ENCODE results near the gene PLPPR2.
"Not testable (repeated sequence)": the region's sequence is repeated elsewhere in the genome, so short reads cannot be mapped to it uniquely, and the experiment has no call there.

PLPPR2 gene

DNA sequence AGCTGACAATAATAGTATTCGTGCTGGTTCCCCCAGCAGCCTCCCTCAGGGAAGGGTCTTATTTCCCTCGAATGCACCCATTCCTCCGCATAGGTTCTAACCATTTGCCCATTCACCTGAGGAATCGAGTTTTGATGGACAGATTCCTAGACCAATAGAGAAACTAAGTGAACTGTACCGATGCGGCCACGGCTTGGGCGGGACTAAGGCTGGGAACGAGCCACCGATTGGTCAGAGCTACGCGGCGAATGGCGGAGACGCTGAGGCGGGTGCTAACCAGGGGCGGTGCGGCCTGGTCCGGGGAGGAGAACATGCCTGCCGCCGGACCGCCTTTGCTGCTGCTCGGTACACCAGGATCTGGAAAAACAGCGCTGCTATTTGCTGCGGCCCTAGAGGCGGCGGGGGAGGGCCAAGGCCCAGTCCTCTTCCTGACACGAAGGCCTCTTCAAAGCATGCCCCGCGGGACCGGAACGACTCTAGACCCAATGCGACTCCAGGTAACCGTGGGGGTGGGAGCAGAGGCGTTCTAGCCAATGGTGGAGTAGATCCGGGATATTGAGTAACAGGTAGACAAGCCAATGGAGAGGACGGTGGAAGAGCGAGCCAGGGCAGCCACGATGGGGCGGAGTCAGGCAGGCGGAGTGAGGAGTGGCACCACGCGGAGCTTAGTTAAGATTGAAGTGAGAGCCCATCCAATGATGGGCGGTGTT is 19.4 kb downstream of the PLPPR2 start, which contains the start of gene SWSAP1:
Gene SWSAP1 (plus strand): TSS at position 234 of the 710 bp plus-strand sequence. CDS start 15 bp downstream, at position 249.
- peak; percentile 99 for DNase-seq (ENCODE audit: low read depth)
- peak within 1 kb of the TSS; percentile 60 for H3K4me3 ChIP-seq (ENCODE audit: low read depth, low read length)
- TF ChIP-seq, protein P1, sequence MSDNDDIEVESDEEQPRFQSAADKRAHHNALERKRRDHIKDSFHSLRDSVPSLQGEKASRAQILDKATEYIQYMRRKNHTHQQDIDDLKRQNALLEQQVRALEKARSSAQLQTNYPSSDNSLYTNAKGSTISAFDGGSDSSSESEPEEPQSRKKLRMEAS (IDR thresholded peaks at IDR 0.05; ENCODE audit: low read depth, low read length), result peak; percentile 74
- TF ChIP-seq MYC (IDR thresholded peaks at IDR 0.05; ENCODE audit: low read depth, low read length), result peak; percentile 73
- TF ChIP-seq, protein P2, sequence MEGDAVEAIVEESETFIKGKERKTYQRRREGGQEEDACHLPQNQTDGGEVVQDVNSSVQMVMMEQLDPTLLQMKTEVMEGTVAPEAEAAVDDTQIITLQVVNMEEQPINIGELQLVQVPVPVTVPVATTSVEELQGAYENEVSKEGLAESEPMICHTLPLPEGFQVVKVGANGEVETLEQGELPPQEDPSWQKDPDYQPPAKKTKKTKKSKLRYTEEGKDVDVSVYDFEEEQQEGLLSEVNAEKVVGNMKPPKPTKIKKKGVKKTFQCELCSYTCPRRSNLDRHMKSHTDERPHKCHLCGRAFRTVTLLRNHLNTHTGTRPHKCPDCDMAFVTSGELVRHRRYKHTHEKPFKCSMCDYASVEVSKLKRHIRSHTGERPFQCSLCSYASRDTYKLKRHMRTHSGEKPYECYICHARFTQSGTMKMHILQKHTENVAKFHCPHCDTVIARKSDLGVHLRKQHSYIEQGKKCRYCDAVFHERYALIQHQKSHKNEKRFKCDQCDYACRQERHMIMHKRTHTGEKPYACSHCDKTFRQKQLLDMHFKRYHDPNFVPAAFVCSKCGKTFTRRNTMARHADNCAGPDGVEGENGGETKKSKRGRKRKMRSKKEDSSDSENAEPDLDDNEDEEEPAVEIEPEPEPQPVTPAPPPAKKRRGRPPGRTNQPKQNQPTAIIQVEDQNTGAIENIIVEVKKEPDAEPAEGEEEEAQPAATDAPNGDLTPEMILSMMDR (IDR thresholded peaks at IDR 0.05; ENCODE audit: low read depth, low read length), result no peak
- TF ChIP-seq POLR2A (IDR thresholded peaks at IDR 0.05; ENCODE audit: extremely low read depth, insufficient read length), result peak; percentile 63

DNA sequence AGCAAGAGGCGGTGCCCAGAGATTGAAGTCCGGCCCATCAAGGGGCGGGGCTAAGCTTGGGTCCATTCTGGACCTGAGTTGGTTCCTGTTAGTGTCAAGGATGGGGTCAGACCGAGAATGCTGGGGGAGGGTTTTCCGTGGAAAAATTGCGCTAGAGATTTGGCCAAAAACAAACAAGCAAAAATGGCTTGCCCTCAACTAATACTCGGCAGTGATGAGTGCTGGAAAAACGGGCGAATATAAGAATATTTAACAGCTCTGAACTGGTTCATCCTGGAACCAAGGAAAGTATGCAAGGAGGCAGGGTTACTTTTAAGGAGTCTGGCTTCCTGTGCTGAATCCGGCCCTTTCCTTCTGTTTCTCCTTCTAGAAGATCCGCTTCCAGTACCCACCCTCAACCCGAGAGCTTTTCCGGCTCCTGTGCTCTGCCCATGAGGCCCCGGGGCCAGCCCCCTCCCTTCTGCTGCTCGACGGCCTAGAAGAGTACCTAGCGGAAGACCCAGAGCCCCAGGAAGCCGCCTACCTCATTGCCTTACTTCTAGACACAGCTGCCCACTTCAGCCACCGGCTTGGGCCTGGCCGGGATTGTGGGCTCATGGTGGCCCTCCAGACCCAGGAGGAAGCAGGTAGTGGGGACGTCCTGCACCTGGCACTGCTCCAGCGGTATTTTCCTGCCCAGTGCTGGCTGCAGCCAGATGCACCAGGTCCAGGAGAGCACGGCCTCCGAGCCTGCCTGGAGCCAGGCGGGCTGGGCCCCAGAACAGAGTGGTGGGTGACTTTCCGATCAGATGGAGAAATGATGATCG is 20.1 kb downstream of the PLPPR2 start:
- H3K4me3 ChIP-seq (ENCODE audit: low read depth, low read length), result peak overlapping the region; percentile 60
- peak; percentile 77 for DNase-seq (ENCODE audit: low read depth)
- TF ChIP-seq, protein P2 (IDR thresholded peaks at IDR 0.05; ENCODE audit: low read depth, low read length), result no peak
- TF ChIP-seq, protein P1 (IDR thresholded peaks at IDR 0.05; ENCODE audit: low read depth, low read length), result peak; percentile 30; the same call in 1 of the 2 replicates
- TF ChIP-seq MYC (IDR thresholded peaks at IDR 0.05; ENCODE audit: low read depth, low read length) (peak; percentile 59), POLR2A (IDR thresholded peaks at IDR 0.05; ENCODE audit: extremely low read depth, insufficient read length) (peak; percentile 76)

DNA sequence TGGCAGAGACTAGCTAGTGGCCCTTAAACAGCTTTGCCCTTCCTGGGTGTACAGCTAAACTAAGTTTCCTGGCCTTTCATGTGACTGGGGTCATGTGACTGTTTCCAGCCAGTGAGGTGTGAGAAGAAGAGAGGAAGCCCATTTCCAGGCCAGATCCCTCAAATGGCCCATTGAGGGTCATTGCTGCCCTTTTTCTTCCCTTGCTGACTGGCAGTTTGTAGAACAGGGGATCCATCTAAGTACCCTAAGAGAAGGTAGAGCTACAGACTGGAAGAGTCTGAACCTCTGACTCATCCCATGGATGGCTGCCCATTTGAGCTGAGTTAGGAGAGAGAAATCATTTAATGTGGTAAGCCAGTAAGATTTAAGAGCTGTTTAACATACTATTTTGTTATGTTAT is 22.0 kb downstream of the PLPPR2 start:
- peak overlapping the region; percentile 4 for H3K4me3 ChIP-seq (ENCODE audit: low read depth, low read length)
- peak; percentile 60 for DNase-seq (ENCODE audit: low read depth)
- TF ChIP-seq POLR2A (IDR thresholded peaks at IDR 0.05; ENCODE audit: extremely low read depth, insufficient read length) (no peak), MYC (IDR thresholded peaks at IDR 0.05; ENCODE audit: low read depth, low read length) (no peak)
- TF ChIP-seq, protein P1 (IDR thresholded peaks at IDR 0.05; ENCODE audit: low read depth, low read length), result peak; percentile 87
- TF ChIP-seq, protein P2 (IDR thresholded peaks at IDR 0.05; ENCODE audit: low read depth, low read length), result no peak

DNA sequence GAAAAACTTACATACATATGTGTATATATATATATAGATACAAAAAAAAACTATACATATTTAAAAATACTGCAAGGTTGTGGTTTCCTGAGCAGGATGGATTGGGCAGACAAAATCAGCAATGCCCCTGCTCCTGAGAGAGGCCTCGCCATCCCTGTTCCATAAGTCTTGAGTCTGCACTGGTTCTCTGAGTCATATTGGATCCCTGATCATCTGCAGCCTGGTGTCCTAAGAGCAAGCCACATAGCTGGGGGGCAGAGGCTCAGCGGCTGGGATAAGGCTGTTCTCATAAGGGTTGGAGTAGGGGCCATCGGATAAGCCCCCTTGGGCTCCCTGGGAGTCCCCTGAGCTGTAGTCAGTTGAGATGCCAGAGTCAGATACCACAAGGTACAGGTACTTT is 22.5 kb downstream of the PLPPR2 start:
- TF ChIP-seq POLR2A (IDR thresholded peaks at IDR 0.05; ENCODE audit: extremely low read depth, insufficient read length) (no peak), MYC (IDR thresholded peaks at IDR 0.05; ENCODE audit: low read depth, low read length) (no peak)
- TF ChIP-seq, protein P2 (IDR thresholded peaks at IDR 0.05; ENCODE audit: low read depth, low read length), result no peak
- TF ChIP-seq, protein P1 (IDR thresholded peaks at IDR 0.05; ENCODE audit: low read depth, low read length), result no peak
- no peak for DNase-seq (ENCODE audit: low read depth)
- peak overlapping the region; percentile 4 for H3K4me3 ChIP-seq (ENCODE audit: low read depth, low read length)

DNA sequence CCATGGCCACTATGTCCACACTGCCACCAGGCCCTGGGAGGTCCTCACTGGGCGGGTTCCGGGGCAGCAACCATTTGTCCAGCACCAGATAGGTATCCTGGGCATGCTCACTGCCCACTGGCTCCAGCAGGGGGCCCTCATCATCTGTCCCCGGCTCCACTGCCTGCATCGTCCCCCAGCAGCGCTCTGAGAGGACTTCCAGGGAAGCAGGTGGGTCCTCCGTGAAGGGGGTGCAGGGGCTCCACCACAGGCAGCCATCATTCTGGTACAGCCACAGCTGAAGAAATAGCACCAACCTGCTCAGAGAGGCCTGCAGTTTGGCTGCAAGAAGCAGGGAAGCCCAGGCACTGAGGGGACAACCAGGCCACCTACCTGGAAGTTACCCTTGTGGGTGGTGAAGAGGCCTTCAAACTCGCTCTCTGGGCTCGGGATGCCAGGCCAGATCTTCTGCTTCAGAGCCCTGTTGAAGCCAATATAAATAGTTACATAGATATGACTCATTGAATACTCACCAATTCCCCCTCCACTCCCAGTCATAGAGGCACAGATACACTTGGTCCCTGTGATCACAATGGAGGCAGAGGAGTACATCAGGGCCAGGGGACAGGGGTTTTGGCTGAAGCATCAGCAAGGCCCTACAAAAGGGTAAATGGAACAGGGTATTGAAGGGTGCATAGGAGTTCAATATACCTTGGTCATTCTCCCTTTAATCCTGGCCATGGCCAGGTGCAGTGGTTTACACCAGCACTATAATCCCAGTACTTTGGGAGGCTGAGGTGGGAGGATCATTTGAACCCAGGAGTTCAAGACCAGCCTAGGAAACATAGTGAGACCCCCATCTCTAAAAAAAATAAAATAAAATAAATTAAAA is 23.3 kb downstream of the PLPPR2 start:
- no peak overlapping the region for H3K4me3 ChIP-seq (ENCODE audit: low read depth, low read length)
- TF ChIP-seq, protein P2 (IDR thresholded peaks at IDR 0.05; ENCODE audit: low read depth, low read length), result peak; percentile 71
- no peak for TF ChIP-seq POLR2A (IDR thresholded peaks at IDR 0.05; ENCODE audit: extremely low read depth, insufficient read length)
- DNase-seq (ENCODE audit: low read depth), result peak; percentile 61

DNA sequence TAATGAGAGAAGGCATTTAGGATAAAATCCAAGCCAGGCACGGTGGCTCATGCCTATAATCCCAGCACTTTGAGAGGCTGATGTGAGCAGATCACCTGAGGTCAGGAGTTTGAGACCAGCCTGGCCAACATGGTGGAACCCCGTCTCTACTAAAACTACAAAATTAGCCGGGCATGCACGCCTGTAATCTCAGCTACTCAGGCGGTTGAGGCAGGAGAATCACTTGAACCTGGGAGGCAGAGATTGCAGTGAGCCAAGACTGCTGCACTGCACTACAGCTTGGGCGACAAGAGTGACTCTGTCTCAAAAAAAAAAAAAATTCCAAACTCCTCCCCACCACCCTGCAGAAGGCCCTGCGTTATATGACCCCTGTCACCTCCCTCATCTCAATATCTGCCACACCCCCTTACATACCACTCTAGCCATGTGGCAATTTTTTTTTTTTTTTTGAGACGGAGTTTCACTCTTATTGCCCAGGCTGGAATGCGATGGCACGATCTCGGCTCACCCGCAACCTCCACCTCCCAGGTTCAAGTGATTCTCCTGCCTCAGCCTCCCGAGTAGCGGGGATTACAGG is 24.1 kb downstream of the PLPPR2 start:
- not testable (repeated sequence) for H3K4me3 ChIP-seq (ENCODE audit: low read depth, low read length); DNase-seq (ENCODE audit: low read depth)
